Heart right ventricle (tissue), 16 donors: ENCODE data around the gene ARFGAP1. TPM values are rescaled to one million over a fixed set of nuclear protein-coding genes. Genes with fewer than 3 reads are reported as not detected.
"Not testable (repeated sequence)": the region's sequence is repeated elsewhere in the genome, so short reads cannot be mapped to it uniquely, and the experiment has no call there.

ENCODE experiments used
- ATAC-seq, 8 donors: fragments of 200-7000 bp; cut with Tn5 transposase; one replicate each; pipeline ENCODE4 v1.9.1; 2020; ENCODE audit warnings: mild to moderate bottlenecking in 8 of 8, moderate library complexity in 8 of 8, moderate number of reproducible peaks in 1 of 8
- DNase-seq, 2 donors: peaks; one replicate each; pipeline ENCODE4 v3.0.0-alpha.2; 2020
- H3K27ac ChIP-seq, 10 donors: fragments of 200-600 bp; sonication (generic) in 2 of 10; one replicate each; pipeline versions ENCODE4 v1.5.0 to v1.8.0; 2020 to 2022; ENCODE audit warnings: mild to moderate bottlenecking in 3 of 10
- H3K27me3 ChIP-seq, 7 donors: fragments of 200-600 bp; one replicate each; pipeline ENCODE4 v1.8.0; 2021 to 2022; ENCODE audit warnings: mild to moderate bottlenecking in 2 of 7
- H3K36me3 ChIP-seq, 9 donors: fragments of 200-600 bp; sonication (generic) in 1 of 9; one replicate each; pipeline versions ENCODE4 v1.5.0 to v1.8.0; 2020 to 2022; ENCODE audit warnings: mild to moderate bottlenecking in 2 of 9
- H3K4me1 ChIP-seq, 9 donors: fragments of 200-600 bp; sonication (generic) in 1 of 9; one replicate each; pipeline versions ENCODE4 v1.5.0 to v1.8.0; 2020 to 2022; ENCODE audit warnings: mild to moderate bottlenecking in 4 of 9
- H3K4me3 ChIP-seq, 10 donors: fragments of 200-600 bp; sonication (generic) in 2 of 10; one replicate each; pipeline versions ENCODE4 v1.5.0 to v1.8.0; 2020 to 2022; ENCODE audit warnings: mild to moderate bottlenecking in 7 of 10, moderate library complexity in 2 of 10
- H3K9me3 ChIP-seq, 11 donors: fragments of 200-600 bp in 10 of 11; sonication (generic) in 2 of 11; one replicate each; pipeline versions ENCODE4 v1.5.0 to v1.8.0; 2013 to 2022; ENCODE audit warnings: mild to moderate bottlenecking in 2 of 11, control low read depth in 1 of 11, moderate library complexity in 1 of 11
- CTCF ChIP-seq, 9 donors: fragments of 200-600 bp; sonication (generic) in 2 of 9; IDR thresholded peaks; one replicate each; pipeline versions ENCODE4 v1.5.0 to v1.8.0; 2021 to 2022; ENCODE audit warnings: antibody characterized with exemption in 9 of 9, mild to moderate bottlenecking in 5 of 9, moderate library complexity in 1 of 9
- WGBS, 2 donors: extraction: QIAGEN DNeasy Blood & Tissue Kit; methylation state at CpG; one replicate each; pipeline ENCODE4 v1.1.7; 2013; ENCODE audit warnings: inconsistent platforms in 1 of 2; 5-methylcytosine and 5-hydroxymethylcytosine counted together
- intact Hi-C, 10 donors: fragments of 100-400 bp; cut with DNase I; formaldehyde crosslinking; loops; one replicate each; pipeline versions ENCODE4 v1.11.1 to v1.14.2; 2022
- polyA plus RNA-seq, 2 donors: library from polyadenylated mRNA; stranded (reverse); fragments of 200-250 nt; gene quantifications; one replicate each; pipeline ENCODE4 v1.2.3, GENCODE V29; 2013
- total RNA-seq, 10 donors: library from RNA; stranded (reverse); fragmentation: NEBNext Ultra II Directional in 3 of 10; extraction: Animal tissue kit (Norgen Biotek cat#: 25700) in 3 of 10; gene quantifications; one replicate each; pipeline versions ENCODE4 v1.2.1 to v1.2.4, GENCODE V29; 2021 to 2023
- donor health status: Arrhythmogenic right ventricular cardiomyopathy.
- donor health status: ischemic (EF 13 %, LVEDD 7.1; RV severe dilation, severe dysfunction).
- donor health status: healthy with polysubstance abuse.
- donor health status: DM: no; HTN: yes; CAD: no.
- donor health status: DM: no; HTN: no; CAD: no.
- donor health status: ischemic (EF 25% LVEDD 6.9; RV normal size, moderate dysfunction).
- donor health status: ischemic (EF 25% LVEDD 5.7; RV mildly dilated, moderate dysfunction).
- donor health status: healthy.
- donor health status: DM: yes; HTN: yes; CAD: no.
- donor health status: Ischemic cardiomyopathy.
- donor health status: ischemic (EF 35%, LVEDD 5.7; RV mildly dilated, moderate dysfunction).
- donor health status: nonischemic (EF 11% LVEDD 7.7; RV severe dilation, severe dysfunction).
- donor health status: DM: yes; HTN: yes; CAD: no.
- donor health status: PGD.
- donor health status: ischemic (EF 29% LVEDD 5.4; RV normal size, mild dysfunction).
- donor health status: nonischemic (EF 23%, LVEDD 6.1; RV moderate dilation, normal function).

Gene ARFGAP1
- total and polyA plus RNA-seq, 12 donors, result 20.4 to 72.6 (median 32.3) TPM

DNA sequence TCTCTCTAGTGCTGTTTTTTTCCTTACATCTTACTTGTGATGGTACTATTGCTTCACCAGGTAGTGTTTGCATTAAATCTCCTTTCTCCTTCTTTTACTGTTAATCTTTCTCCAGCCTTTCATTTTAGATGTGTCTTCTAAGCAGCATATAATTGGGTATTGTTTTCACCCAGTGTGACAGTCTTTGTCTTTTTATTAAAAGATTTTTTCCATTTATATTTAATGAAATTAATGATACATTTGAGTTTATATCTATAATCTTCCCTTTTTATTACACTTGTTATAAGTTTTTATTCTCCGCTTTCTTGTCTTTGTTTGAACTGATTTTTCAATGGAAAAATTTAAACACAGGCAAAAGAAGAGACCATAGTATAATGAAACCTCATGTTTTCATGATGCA lies 29.1 kb downstream of the ARFGAP1 start:
- Histone ChIP-seq H3K36me3 (no peaks in the 10 kb centered on the region), H3K27ac (no peak overlapping the region), H3K4me1 (no peaks in the 10 kb centered on the region), H3K4me3 (no peak overlapping the region), H3K27me3 (peaks cover 8 to 65% (median 53%) of the 10 kb centered on the region in 7 donors), H3K9me3 (peaks cover 0 to 25% (median 7%) of the 10 kb centered on the region in 11 donors)
- intact Hi-C loops, result no loop called here
- DNase-seq (no peak), ATAC-seq (no peak)
- no peak for TF ChIP-seq CTCF (IDR thresholded peaks at IDR 0.05)
- 91 to 97% methylated on average over 1 of the region's 1 CpG for WGBS, 2 donors

DNA sequence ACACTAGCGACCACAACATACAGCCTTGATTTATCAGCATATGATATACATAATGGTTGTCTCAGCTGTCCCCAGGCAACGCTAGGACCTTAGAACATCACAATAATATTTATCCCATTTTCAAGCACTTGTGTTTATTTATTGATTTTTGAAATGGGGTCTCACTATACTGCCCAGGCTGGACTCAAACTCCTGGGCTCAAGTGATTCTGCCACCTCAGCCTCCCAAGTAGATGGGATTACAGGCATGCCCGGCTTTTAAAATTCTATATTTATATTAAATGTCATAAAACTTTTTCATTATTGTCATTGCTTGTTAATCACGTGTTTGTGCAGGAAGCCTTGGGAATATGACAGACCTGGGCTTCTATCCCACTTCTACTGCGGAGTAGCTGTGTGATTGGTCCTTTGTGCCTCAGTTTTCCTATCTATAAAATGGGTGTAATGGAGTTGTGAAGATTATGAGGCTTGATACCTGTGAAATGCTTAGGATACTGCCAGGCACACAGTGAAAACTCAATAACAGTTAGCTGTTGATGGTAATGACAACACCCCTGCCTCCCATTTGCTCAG lies 30.6 kb downstream of the ARFGAP1 start:
- ATAC-seq, result no peak
- no peaks in the 10 kb centered on the region for H3K36me3 ChIP-seq
- no peak overlapping the region for H3K27ac ChIP-seq
- H3K4me1 ChIP-seq, result no peaks in the 10 kb centered on the region
- H3K9me3 ChIP-seq, result peaks cover 0 to 25% (median 7%) of the 10 kb centered on the region in 11 donors
- peaks cover 3 to 65% (median 53%) of the 10 kb centered on the region in 7 donors for H3K27me3 ChIP-seq
- no peak overlapping the region for H3K4me3 ChIP-seq
- TF ChIP-seq CTCF (IDR thresholded peaks at IDR 0.05), result no peak
- intact Hi-C loops, result no loop called here
- no peak for DNase-seq
- WGBS, 2 donors, result 65 to 72% methylated on average over 5 of the region's 5 CpGs

DNA sequence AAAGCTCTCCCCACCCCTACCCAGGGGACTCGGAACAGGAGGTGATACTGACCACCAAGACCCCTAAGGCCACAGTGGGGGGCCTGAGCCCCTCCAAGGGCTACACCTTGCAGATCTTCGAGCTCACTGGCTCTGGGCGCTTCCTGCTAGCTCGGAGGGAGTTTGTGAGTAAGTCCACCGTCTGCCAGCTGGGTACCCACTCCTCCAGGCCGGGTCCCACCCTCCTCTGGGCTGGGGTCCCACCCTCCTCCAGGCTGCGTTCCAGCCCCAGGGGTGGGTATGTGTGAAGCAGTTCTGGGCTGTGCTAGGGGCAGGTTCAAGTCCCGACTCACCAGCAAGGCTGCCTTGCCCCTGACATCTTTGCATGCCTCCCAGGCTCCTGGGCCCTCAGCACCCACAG lies 32.8 kb downstream of the ARFGAP1 start:
- DNase-seq (no peak), ATAC-seq (no peak)
- Histone ChIP-seq H3K4me1 (peaks cover 0 to 6% (median 0%) of the 10 kb centered on the region in 9 donors), H3K27me3 (peaks cover 7 to 61% (median 52%) of the 10 kb centered on the region in 7 donors), H3K9me3 (peaks cover 0 to 25% (median 7%) of the 10 kb centered on the region in 11 donors), H3K36me3 (no peaks in the 10 kb centered on the region), H3K4me3 (no peak overlapping the region), H3K27ac (no peak overlapping the region)
- TF ChIP-seq CTCF (IDR thresholded peaks at IDR 0.05), result no peak
- WGBS, 2 donors, result 49 to 51% methylated on average over 8 of the region's 8 CpGs
- intact Hi-C loops, result no loop called here

- intact Hi-C loops, H3K27ac ChIP-seq, DNase-seq, ATAC-seq, H3K4me3 ChIP-seq, H3K4me1 ChIP-seq, H3K36me3 ChIP-seq: not testable (repeated sequence)
- 77 to 80% methylated on average over 20 to 23 of the region's 30 CpGs for WGBS, 2 donors
- Histone ChIP-seq H3K27me3 (peaks cover 7 to 56% (median 48%) of the 10 kb centered on the region in 7 donors), H3K9me3 (peaks cover 0 to 19% (median 5%) of the 10 kb centered on the region in 11 donors)
These were observed 33.5 kb downstream of the ARFGAP1 start for GRCh38 chr20:63305933-63306672.
